ACHN (cell line): Measurements from ENCODE around the gene TMBIM4.
"Not testable (repeated sequence)": the region's sequence is repeated elsewhere in the genome, so short reads cannot be mapped to it uniquely, and the experiment has no call there.

Experiments used
- DNase-seq: peaks from one replicate; pipeline ENCODE4 v3.0.0-alpha.2; 2015
- in situ Hi-C: cut with HindIII; loops from 2 replicates; pipeline ENCODE4 v1.10.0; 2017; ENCODE audit warnings: low sequenced_read_pairs, low pct_ligation_motif_present, low pct_unique_long_range_greater_than_20kb

TMBIM4 gene, protein sequence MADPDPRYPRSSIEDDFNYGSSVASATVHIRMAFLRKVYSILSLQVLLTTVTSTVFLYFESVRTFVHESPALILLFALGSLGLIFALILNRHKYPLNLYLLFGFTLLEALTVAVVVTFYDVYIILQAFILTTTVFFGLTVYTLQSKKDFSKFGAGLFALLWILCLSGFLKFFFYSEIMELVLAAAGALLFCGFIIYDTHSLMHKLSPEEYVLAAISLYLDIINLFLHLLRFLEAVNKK

DNA sequence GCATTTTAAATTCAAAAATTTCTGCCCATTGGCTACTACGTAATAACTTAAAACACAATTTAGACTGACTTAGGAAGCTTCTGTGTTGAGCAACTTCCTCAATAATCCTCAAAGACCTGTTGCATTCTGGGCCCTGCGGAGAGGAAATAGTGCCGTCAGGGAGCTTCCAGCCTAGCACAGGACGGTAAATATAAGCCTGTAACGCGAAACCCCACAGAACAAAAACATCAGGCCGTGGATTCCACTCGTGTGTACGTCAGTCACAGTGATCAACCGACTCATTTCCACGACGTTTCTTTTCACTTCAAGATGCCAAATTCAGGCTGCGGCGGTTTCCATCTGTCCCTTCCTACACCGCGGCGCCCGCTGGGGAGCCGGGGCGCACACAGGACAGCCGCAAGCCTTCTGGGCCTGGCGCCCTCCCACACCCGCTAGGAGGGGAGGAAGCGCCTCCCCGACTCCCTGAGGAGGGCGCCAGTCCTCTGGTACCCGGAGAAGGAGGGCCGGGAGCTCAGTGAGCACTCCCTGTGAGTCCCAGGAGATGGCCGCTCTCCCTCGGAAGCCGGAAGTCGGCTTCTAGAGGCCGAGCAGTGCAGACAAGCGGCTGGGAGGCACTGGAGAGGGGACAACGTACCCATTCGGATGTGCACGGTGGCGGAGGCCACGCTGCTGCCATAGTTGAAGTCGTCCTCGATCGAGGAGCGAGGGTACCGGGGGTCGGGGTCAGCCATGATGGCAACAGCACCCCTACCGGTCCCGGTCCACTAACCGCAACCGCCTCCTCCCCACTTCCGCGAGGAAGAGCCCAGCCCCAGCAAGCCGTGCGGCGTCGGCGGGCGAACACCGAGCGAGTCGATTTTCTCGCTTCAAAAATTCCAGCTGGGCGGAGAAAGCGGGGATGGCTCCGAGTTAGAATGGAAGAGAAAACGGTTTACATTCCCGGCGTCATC, at the start of gene TMBIM4:
TSS of gene TMBIM4 (minus strand) at position 776 of the 950 bp plus-strand sequence. CDS start at position 731, 45 bp downstream.
- peak; percentile 96 for DNase-seq
- in situ Hi-C loops = no loop called here

DNA sequence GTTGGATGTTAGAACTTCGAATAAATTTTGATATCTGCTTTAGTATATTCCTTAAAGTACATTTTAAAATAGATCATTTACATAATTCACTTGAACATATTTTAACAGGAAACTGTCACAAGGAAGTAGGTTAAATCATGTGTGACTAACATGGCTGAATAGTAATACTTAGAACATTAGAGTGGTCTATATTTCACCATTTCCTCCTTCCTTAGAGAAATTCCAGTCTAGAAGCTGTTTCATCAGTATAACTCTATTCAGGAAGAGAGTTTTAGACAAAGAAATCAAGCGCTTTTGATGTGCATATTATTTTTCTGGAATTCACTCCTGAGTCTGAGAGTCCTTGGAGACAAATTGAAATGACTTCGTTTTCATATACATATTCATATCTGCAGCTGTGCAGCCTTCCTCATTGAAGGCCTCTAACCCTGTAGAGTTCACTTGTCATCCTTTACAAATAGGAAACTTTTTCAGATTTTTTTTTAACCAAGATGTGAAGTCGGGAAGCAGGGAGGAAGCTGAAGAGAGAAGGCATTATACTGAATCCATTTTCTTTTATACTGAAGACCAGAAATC, 47.6 kb upstream of the TMBIM4 start:
- no peak for DNase-seq
- in situ Hi-C loops = no loop called here

DNA sequence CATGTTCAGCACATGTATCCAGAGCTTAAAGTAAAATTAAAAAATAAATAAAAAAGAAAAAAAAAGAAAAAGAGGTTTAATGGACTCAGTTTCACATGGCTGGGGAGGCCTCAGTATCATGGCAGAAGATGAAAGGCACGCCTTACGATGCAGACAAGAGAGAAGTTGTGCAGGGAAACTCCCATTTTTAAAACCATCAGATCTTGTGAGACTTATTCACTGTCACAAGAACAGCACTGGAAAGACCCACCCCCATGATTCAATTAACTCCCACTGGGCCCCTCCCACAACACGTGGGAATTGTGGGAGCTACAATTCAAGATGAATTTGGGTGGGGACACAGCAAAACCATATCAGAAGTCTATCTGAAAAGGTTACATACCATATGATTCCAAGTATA, 43.2 kb upstream of the TMBIM4 start:
- DNase-seq, in situ Hi-C loops: not testable (repeated sequence)

DNA sequence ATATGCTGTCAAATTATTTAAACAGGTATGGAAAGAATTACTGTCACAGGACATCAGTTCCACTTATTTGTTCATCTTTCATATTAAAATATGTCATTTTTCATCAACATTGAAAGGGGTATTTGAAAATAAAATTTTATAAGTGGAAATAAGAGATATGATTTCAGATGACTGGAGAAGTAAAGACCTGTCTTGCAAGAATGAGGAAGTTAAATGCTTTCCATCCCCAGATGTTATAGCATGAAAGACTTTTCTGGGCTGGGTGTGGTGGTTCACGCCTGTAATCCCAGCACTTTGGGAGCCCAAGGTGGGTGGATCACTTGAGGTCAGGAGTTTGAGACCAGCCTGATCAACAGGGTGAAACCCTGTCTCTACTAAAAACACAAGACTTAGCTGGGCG, 41.8 kb upstream of the TMBIM4 start:
- DNase-seq, in situ Hi-C loops: not testable (repeated sequence)

DNA sequence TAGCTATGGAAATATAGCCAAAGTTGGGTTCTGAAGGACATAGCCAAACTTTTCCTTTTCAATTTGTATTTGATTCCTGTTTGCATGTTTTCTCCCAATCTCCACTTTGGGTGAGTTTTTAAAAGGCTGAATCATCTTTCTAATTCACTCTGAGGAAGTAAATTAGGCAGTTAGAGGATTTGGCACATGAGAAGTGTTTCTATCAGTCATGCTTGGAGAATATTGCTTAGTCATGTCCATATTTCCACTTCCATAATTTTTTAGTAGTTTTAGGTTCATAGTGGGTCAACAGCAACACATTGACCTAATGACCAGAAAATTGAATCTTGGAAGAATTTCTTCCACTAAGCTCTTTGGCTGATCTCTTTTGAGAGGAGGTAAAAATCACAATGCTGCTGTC, 41.0 kb upstream of the TMBIM4 start:
- in situ Hi-C loops = no loop called here
- no peak for DNase-seq

DNA sequence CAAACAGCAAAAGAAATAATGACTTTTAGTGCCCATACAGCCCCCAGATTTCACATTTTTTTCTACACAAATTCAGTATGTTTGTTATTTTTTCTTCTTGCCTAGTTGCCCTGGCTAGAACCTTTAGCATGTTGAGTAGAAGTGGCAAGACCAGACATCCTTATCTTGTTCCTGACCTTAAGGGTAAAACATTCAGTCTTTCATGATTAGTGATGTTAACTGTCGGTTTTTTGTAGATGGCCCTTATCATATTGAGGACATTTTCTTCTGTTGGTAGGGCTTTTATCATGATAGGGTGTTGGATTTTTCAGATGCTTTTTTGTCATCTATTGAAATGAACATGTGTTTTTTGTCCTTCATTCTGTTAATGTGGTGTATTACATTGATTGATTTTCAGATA, 36.3 kb upstream of the TMBIM4 start:
- no peak for DNase-seq
- in situ Hi-C loops = no loop called here

DNA sequence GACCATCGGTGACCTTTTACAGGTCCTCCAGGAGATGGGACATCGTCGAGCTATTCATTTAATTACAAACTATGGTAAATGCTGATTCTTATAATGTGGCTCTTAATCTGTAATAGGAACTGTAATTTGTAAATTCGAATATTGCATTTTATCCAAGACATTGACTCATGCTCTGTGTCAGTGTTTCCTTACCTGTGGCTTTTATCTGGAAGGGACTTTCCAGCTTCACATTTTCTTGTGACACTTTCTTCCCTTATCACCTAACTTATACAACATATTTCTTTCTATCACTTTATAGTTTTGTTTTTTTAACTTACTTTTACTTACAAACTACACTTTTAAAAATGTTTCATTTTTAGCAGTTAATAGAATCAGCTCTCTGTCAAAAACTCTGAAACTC, 34.0 kb upstream of the TMBIM4 start:
- no peak for DNase-seq
- in situ Hi-C loops = no loop called here

DNA sequence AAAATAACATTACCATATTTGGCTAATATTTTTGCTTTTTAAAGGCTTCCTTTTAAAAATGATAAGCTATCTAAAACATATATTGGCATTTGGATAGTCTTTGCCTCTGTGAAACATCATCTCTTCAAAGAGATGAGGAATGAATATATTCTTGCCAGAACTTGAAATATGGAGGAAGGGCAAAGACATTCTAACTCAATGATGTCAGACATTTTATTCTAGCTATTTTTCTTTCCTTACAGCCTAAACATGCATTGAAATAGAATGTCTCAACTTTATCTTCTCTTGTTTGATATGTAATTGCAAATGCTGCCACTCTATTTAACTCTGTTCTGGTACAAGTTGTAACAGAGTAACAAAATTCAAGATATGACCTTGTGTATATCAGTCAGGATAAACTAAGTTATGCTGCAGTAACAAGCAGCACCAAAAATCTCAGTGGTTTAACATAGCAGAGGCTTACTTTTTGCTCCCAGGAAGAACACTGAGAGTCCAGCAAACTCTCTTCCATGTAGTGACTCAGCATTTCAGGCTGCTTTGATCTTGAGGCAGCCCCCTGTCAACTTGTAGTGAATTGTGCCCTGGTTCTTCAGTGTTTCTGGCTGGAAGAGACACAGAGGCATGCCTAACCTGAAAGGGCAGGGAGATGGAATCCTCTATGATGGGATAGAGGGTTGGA, 30.2 kb upstream of the TMBIM4 start:
- in situ Hi-C loops = no loop called here

DNA sequence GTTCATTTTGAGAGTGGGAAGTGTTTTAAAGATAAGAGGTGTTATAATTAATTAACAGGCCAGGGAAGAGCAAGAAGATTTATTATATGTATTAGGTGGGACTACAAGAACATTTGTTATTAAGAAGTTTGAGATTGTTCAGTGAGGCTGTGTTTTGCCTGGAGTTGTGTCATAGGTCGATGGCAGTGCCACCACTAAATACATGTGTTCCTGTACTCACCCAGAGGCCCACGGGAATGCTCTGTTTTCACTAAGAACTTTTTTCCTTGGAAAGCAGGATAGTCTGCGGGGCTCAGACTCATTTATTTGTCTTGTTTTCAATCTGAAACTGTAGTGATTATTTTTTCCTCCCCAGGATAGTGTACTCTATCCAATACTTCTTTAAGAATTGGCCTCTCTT, 29.3 kb upstream of the TMBIM4 start:
- DNase-seq = no peak
- in situ Hi-C loops = no loop called here

More for the DNA sequence above, 30.2 kb upstream of the TMBIM4 start:
- no peak for DNase-seq

DNA sequence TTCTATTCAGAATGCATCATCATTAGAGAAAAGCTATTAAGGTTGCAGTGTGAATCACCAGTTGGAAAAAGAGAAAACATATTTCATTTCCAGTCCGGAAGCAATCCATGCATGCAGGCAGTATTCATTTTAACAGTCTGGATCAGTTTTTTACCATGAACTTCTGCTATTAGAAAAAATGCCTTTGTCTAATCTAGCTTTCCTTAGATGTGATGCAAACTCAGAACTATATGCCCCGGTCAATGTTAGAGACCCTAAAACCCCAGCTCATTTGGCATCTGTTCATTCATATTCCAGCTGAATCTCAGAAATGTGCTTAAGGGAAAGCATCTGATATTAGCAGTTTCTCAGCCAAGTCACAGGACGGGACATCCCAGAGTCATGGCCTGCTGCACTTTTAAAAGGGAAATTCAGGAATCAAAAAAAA, 27.7 kb upstream of the TMBIM4 start:
- in situ Hi-C loops = no loop called here
- DNase-seq = no peak

DNA sequence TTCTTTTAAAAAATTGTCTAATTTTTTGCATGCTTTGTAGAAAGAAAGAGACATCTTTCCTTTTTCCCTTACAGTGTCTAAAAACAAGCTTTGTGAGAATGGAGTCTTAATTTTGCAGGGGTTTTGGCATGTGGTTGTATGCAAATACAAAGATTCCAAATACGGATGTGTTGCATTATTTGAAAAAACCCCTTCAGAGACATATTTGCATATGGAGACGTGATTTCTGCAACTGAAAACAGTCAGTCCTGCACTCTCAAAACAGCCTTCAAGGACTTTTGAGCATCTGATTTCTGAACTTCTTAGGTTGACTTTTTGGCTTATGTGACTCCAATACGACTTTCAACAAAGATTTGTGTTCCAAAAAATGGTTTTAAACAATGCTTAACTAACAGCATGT, 27.0 kb upstream of the TMBIM4 start:
- DNase-seq = no peak
- in situ Hi-C loops = no loop called here

DNA sequence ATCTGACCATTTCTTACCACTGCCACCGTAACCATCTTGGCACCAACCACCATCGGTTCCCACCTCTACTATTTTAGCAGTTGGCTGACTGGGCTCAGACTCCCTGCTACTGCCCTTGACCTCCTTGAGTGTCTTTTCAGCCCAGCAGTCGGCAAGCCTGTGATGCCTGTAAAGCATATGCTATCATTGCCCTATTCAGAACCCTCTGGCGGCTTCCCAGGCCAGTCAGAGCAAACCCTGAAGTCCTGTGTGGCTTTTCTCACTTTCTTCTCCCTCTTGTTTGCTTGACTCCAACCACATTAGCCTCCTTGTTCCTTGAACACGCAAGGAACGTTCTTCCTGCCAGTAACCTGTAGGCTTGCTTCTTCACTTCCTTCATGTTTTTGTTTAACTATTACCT, 25.4 kb upstream of the TMBIM4 start:
- no peak for DNase-seq
- in situ Hi-C loops = no loop called here

DNA sequence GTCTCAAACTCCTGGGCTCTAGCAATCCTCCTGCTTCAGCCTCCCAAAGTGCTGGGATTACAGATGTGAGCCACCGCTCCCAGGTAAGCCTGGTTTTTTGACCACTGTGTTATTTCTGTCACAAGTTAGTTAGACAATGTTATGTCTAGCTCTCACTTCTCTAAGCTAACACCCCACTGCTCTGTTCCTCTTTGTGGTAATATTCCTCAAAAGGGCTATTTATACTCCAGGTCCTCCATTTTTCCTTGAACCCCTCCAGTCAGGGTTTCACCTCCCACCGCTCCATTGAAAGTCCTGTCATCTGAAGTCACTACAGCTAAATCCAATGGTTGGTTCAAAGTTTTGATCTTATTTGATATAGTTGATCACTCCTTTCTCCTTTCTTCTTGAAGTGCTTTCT, 24.3 kb upstream of the TMBIM4 start:
- DNase-seq = no peak
- in situ Hi-C loops = no loop called here

DNA sequence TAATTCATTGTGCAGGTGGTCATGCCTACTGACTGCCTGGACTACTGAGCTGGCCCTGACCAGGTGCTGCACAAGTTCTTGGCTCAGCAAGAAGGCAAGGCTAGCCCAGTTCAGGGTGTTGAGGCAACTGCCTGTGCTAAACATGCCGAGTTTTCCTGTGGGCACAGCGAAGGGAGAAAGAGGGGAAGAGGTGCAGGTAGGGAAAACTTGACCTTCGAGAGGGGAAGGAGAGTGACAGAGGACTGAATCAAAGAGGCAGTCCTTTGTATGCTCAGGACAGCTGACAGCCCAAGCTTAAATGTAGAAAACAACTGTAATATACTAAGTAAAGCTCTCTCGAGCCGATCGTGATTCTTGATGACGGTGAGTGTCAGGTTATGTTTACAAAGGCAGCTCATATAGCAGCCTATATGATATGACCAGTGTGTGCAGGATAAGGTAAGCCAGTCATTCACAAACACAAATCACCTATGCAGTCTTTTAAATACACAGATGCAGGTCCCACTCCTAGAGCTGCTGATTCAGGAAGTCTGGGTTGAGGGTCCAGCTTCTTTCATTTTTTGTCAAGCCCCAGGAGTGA, 21.8 kb upstream of the TMBIM4 start:
- DNase-seq = no peak
- in situ Hi-C loops = no loop called here

DNA sequence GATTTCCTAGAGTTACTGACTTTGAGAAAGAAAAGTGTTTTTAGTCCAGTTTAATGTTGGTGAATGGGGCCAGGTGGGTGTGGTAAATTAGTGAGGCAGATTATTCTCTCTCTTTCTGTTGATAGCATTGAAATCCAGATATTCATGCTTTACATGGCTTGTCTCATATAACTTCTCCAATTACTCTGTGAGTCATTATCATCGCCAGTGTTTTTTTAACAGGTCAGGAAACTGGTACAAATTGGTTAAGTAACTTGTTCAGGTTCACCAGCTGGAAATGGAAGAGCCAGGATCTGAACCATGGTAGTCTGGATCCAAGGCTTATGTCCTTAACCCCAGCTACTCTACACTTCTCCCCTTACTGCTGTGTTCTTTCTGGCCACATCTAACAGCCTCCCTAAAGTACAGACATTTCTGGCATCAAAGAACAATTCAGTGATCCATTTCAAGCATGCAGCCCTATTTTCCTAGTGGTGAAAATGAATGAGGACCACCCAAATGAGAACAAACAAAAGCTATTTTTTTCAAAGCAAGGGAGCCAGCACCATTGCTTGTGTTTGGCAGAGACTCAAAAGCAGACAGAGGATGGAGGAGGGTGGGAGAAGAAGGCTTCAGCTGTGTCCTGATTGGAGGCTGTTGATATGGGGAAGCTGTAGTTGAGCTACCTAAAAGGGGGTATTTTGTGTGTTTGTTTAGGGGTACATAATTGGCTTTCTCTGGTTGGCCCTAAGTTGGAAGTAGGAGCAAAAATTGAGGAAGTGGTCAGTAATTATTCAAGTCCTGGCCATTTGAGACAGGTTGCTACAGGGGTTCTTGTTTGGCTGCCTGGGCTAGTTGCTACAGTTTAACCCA, 20.9 kb upstream of the TMBIM4 start:
- in situ Hi-C loops = no loop called here
- DNase-seq = no peak

DNA sequence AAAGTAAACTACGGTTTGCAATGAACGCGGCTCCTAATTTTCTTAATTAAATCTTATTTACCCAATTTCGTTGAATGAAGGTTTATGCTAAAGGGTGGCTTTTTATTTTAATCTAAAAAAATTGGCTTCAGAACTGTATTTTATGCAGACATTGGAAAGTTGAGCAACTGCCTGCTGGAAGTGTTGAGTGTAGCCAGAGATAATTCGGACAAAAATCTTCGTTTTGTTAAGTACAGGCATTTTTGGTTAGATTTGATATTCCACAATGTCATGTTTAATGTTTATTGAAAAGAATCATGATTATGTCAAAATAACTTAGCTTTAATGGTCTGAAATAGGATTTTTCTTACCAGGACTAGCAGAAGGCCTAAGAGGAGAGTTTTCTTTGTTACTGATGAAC, 20.1 kb upstream of the TMBIM4 start:
- no peak for DNase-seq
- in situ Hi-C loops = no loop called here

DNA sequence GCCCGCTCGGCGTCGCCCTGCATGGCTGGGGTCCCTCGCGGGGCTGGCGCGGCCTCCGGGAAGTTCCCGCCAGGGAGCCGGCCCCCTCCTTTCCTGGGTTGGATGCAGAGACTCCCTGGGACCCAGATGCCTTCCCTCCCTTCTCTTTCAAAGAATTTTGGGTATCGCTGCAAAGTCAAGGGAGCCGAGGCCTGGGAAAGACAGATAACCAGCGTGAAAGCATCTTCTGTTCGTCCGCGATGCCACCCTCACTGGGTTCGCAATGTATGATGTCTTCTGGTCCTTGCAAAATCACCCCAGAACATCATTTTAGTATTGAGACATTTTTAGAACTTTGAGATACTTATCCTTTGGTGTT, 19.7 kb upstream of the TMBIM4 start:
- in situ Hi-C loops = no loop called here
- DNase-seq = no peak
